KOPT-K1 (cell line): ENCODE data around the gene LAMP1.
A peak's percentile ranks its signal among the peaks of the same experiment; 100 is the strongest.
"Not testable (repeated sequence)": the region's sequence is repeated elsewhere in the genome, so short reads cannot be mapped to it uniquely, and the experiment has no call there.

Experiments used
- H3K27ac ChIP-seq: fragments of 200-600 bp; sonication (generic); 2 replicates; pipeline ENCODE4 v1.5.1; 2016; ENCODE audit warnings: antibody characterized with exemption, mild to moderate bottlenecking, low read depth, low read length; ENCODE audit not compliant: poor library complexity, severe bottlenecking
- H3K36me3 ChIP-seq: fragments of 200-600 bp; sonication (generic); 2 replicates; pipeline ENCODE4 v1.5.1; 2017; ENCODE audit warnings: antibody characterized with exemption, mild to moderate bottlenecking, low read length, moderate library complexity; ENCODE audit not compliant: insufficient read depth
- H3K9me3 ChIP-seq: fragments of 200-600 bp; sonication (generic); 2 replicates; pipeline ENCODE4 v1.5.1; 2017; ENCODE audit warnings: antibody characterized with exemption, low read length, mild to moderate bottlenecking; ENCODE audit not compliant: insufficient read depth, poor library complexity, severe bottlenecking

LAMP1 gene

GRCh38 chr13:113283904-113284303 lies 13.1 kb upstream of the LAMP1 start:
- H3K36me3 ChIP-seq, result no peaks in the 10 kb centered on the region

DNA sequence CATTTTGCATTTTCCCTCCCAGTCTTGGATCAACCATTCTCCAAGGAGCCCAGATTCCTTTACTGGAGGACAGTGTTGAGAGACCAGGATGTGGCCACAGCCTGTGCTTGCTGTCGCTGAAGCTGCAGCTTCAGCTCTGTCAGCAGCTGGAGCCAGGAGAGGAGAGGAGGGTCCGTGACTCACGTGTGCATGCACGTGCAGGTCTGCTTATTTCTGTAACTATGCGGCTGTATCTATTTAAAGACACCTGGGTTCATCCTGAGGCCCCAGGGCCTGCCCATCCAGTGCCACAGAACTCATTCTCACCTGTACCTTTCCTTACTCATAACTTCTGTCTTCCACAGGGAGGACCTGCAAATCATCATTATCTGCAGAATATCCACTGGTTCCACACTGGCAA lies 8.2 kb upstream of the LAMP1 start:
- Histone ChIP-seq H3K27ac (no peak overlapping the region), H3K9me3 (peaks cover 6% of the 10 kb centered on the region), H3K36me3 (no peaks in the 10 kb centered on the region)

More at GRCh38 chr13:113283904-113284303, 13.1 kb upstream of the LAMP1 start:
- Histone ChIP-seq H3K9me3 (peaks cover 6% of the 10 kb centered on the region), H3K27ac (no peak overlapping the region)

GRCh38 chr13:113291129-113291528 lies 5.9 kb upstream of the LAMP1 start:
- Histone ChIP-seq H3K9me3 (peaks cover 6% of the 10 kb centered on the region), H3K36me3 (no peaks in the 10 kb centered on the region), H3K27ac (no peak overlapping the region)

DNA sequence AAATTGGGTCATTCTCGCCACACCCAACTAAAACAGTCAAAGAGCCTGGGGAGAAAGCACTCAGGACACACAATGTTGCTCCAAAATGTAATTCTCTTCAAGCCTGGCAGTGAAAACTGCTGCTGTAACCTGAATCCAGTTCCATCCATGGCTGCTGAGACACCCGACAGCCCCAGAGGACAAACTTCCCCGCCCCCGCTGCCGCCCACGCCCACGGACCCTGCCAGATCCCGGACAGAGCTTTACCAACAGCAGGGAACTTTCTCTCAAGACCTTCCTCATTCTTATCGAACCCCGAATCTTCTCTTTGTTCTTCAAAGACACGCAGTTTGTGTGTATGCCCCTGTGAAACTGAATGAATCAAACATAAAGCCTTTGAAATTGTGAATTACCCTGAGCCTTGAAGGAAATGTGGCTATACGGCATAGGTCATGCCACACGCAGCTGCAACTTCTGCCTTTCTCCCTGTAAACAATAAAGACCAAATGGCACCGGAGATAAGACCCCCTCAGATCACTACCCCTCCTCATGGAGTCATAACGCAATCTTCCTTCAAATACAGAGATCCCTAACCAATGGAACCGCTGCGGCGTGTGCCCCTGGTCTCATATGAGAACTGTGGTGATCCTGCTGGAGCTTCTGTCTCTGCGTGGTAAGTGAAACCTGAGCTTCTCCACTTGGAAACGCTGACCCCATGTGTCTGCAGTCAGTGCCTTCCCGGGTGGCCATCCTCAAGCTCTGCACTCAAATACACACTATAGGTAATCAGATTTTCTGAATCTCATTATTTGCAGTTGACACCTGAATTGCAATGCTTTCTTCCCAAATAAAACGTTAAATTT lies 4.8 kb upstream of the LAMP1 start:
- Histone ChIP-seq H3K36me3 (no peaks in the 10 kb centered on the region), H3K9me3 (peaks cover 6% of the 10 kb centered on the region), H3K27ac (no peak overlapping the region)

- H3K27ac ChIP-seq, result no peak overlapping the region
- no peaks in the 10 kb centered on the region for H3K36me3 ChIP-seq
- no peaks in the 10 kb centered on the region for H3K9me3 ChIP-seq
Observed at GRCh38 chr13:113293686-113294085, 3.4 kb upstream of the LAMP1 start.

GRCh38 chr13:113295776-113296175 lies 1.3 kb upstream of the LAMP1 start:
- Histone ChIP-seq H3K9me3 (no peaks in the 10 kb centered on the region), H3K27ac (no peak overlapping the region)

DNA sequence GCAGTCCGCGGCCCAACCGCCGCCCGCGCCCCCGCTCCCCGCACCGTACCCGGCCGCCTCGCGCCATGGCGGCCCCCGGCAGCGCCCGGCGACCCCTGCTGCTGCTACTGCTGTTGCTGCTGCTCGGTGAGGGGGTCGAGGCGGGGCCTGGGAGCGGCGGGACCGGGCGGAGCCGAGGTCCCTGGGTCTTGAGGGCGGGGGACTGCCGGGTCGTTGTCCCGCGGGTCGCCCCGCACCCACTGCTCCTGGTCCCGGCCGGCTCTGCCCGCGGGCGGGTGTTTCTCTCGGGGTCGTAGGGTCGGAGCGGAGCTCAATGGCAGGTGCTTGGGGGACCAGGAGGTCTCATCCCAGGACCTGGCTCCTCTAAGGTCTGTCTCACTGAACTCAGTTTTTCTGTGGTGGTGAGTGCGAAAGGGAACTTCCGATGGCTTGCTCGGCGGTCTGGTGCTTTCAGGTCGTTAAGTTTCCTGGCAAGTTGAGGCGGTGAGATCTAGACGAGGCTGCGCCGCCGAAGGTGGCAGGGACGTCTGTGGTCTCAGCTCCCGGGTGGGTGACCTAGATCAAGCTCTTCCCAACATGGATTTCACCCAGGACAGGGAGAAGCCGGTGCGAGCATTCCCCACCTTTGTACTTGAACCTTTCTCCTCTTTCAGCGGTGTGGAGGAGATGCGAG lies 467 bp downstream of the LAMP1 start:
- Histone ChIP-seq H3K27ac (peak overlapping the region; percentile 67), H3K36me3 (peaks cover 5% of the 10 kb centered on the region)

More at GRCh38 chr13:113295776-113296175, 1.3 kb upstream of the LAMP1 start:
- H3K36me3 ChIP-seq, result peaks cover 2% of the 10 kb centered on the region; the same call in 1 of the 2 replicates

DNA sequence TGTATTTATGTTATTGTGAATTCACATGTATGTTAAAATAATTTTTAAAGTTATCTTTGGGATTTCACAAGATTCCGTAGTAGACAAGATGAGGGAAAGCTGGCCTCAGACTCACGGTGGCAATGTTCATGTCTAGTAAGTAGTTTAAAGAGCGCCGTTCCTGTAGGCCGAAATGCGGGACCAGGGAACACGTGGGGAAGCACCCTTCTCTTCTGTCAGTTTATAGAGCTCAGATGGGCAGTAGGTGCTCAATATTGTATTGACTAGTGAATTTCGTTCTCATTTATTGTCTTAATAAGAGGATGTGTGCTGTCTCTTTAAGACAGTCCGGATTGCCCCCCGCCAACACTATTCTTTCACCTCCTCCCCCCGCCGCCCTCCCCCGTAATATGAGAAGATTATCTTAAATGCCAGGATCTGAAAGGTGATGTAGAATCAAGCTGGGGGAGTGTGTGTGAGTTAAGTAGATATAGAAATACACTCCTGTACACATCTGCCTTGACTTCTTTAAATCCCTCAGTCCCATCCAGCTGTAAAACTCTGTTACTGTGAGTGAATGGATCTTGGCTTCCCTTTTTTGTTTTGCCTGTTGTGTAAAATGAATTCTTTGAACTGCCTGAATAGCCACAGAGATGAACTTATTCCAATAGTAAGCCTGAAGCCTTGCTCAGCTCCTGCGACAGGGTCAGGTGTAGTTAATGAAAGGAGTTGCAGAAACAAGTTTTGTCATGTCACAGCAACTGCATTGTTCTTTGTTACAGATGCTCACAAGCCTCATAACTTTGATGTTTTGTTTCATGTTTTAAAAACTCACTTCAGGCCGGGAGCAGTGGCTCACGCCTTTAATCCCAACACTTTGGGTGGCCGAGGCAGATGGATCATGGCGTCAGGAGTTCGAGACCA lies 1.3 kb downstream of the LAMP1 start:
- peak overlapping the region; percentile 67 for H3K27ac ChIP-seq

More for the DNA sequence above, 467 bp downstream of the LAMP1 start:
- no peaks in the 10 kb centered on the region for H3K9me3 ChIP-seq

GRCh38 chr13:113299951-113300350 lies 2.9 kb downstream of the LAMP1 start:
- Histone ChIP-seq H3K36me3 (peaks cover 11% of the 10 kb centered on the region), H3K27ac (no peak overlapping the region), H3K9me3 (no peaks in the 10 kb centered on the region)

More for the DNA sequence above, 1.3 kb downstream of the LAMP1 start:
- Histone ChIP-seq H3K9me3 (no peaks in the 10 kb centered on the region), H3K36me3 (peaks cover 11% of the 10 kb centered on the region)

DNA sequence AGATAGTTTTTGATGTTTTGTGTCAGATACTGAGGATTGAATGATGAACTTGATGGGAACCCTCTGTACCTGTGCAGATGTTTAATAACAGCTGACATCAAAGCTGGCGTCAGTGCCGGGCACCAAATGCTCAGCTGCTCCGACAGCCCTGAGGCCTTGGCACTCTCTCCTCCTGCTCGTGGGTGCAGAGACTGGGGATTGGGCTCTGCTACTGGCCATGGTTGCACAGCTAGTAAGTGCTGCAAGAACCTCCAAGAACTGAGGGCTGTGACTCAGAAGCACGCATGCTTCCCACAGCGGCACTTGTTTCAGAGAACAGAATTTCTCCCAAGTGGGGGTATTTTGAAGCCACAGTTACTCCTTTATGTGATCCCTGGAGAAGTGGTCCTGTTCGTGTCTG lies 5.9 kb downstream of the LAMP1 start:
- no peaks in the 10 kb centered on the region for H3K9me3 ChIP-seq
- no peak overlapping the region for H3K27ac ChIP-seq
- H3K36me3 ChIP-seq, result peaks cover 15% of the 10 kb centered on the region

DNA sequence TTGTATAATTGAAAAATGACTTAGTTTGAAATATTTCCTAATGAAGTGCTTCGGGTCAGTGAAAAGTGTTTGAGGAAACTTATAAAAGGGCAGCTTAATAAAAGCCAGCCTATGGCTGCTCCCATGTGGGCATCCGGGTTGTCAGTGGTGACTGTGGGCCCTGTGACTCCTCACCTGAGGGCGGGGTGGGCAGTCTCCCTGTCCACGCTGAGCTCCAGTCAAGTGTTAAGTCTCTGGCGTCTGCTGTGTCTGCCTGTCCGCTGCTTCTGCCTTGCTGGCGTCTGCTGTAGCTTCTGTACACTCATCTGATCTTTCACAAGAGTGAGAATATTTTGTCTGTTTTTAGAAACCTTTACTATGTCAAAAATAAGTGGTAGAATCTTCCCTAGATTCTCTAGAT lies 7.1 kb downstream of the LAMP1 start:
- H3K27ac ChIP-seq, result no peak overlapping the region
- H3K36me3 ChIP-seq, result peaks cover 15% of the 10 kb centered on the region

DNA sequence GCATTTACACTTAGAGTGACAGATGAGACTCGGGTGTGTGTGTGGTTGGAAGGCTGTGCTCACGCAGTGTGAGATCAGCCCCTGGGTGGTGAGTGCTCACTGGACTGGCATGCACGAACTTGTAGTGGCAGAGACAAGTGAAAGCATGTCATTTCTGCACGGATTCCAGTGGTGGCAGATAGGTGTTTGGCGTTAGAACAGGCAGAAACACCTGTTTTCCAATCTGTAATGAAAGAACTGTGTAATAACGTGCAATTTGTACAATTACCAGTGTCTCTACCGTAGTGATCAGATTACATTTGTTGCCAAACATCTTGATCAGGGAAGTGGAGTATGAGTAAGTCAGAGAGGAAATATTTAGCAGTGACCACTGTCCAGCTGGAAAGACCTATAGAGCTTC lies 8.2 kb downstream of the LAMP1 start:
- H3K9me3 ChIP-seq, result no peaks in the 10 kb centered on the region
- H3K27ac ChIP-seq, result no peak overlapping the region
- peaks cover 24% of the 10 kb centered on the region for H3K36me3 ChIP-seq

More for the DNA sequence above, 7.1 kb downstream of the LAMP1 start:
- no peaks in the 10 kb centered on the region for H3K9me3 ChIP-seq

- H3K27ac ChIP-seq, result no peak overlapping the region
- H3K36me3 ChIP-seq, result peaks cover 42% of the 10 kb centered on the region
Observed at GRCh38 chr13:113307491-113307890, 10.5 kb downstream of the LAMP1 start.

DNA sequence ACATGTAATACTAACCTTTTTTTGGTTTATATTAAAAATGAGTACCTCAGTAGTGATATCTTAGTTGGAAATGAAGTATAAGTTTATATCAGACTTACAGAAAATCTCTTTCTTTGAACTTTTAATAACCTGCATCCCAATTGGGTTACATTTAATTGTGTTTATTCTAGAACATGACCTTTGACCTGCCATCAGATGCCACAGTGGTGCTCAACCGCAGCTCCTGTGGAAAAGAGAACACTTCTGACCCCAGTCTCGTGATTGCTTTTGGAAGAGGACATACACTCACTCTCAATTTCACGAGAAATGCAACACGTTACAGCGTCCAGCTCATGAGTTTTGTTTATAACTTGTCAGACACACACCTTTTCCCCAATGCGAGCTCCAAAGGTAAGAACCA lies 12.4 kb downstream of the LAMP1 start:
- H3K27ac ChIP-seq, result no peak overlapping the region
- H3K36me3 ChIP-seq, result peaks cover 42% of the 10 kb centered on the region
- H3K9me3 ChIP-seq, result no peaks in the 10 kb centered on the region

More at GRCh38 chr13:113307491-113307890, 10.5 kb downstream of the LAMP1 start:
- H3K9me3 ChIP-seq, result no peaks in the 10 kb centered on the region

GRCh38 chr13:113314112-113314511 lies 17.1 kb downstream of the LAMP1 start:
- not testable (repeated sequence) for H3K27ac ChIP-seq, H3K9me3 ChIP-seq
- peaks cover 64% of the 10 kb centered on the region for H3K36me3 ChIP-seq
